RWPE1 (cell line): ENCODE data around the gene TRPV4.

Experiments
- CTCF ChIA-PET: fragments of 350-600 bp; sonication (Branson Sonifier 250); formaldehyde crosslinking; extraction: SDS; loops from one replicate; lab custom pipeline; 2021; lab: Yijun Ruan, JAX
- POLR2A ChIA-PET: fragments of 400-600 bp; formaldehyde crosslinking; extraction: SDS; loops from one replicate; lab custom pipeline; 2020; ENCODE audit warnings: antibody characterized with exemption; ENCODE audit not compliant: low non-redundant PET; lab: Yijun Ruan, JAX
- DNase-seq: peaks from one replicate; pipeline ENCODE4 v3.0.0; 2012; ENCODE audit warnings: low spot score
- H3K27ac ChIP-seq: fragments of 450-650 bp; 2 replicates; pipeline ENCODE4 v1.5.1; 2017
- CTCF ChIP-seq: fragments of 450-650 bp; conservative IDR thresholded peaks from 2 replicates; pipeline ENCODE4 v1.5.1; 2017; ENCODE audit warnings: low read depth, mild to moderate bottlenecking

The TRPV4 gene

GRCh38 chr12:109833307-109834189, at the start of gene TRPV4:
Gene TRPV4, minus strand, starts transcription at chr12:109833398. Its CDS starts 18,602 bp downstream, at chr12:109814796.
- POLR2A ChIA-PET: no interaction called here
- no peak for DNase-seq

GRCh38 chr12:109881752-109882151, 48.6 kb upstream of the TRPV4 start:
- CTCF ChIA-PET: interaction anchor here (0.5 to 1.1 kb wide), 4 partner anchors 24 to 1000 kb away, joined by 3 to 4 read pairs (median 4); no protein-coding TSS in a partner anchor
- DNase-seq: no peak
- no peak for TF ChIP-seq CTCF
- POLR2A ChIA-PET: no interaction called here
- H3K27ac ChIP-seq: no peak overlapping the region

More at GRCh38 chr12:109833307-109834189, at the start of gene TRPV4:
- no peak within 1 kb of the TSS for H3K27ac ChIP-seq
- no peak for TF ChIP-seq CTCF
- CTCF ChIA-PET: no interaction called here

- CTCF ChIA-PET: interaction anchor here (0.6 to 1.1 kb wide), 8 partner anchors 24 to 486 kb away, joined by 3 to 7 read pairs (median 4); no protein-coding TSS in a partner anchor
- POLR2A ChIA-PET: no interaction called here
- no peak for DNase-seq
- no peak for TF ChIP-seq CTCF
- peak overlapping the region; percentile 70 for H3K27ac ChIP-seq
These were observed 47.7 kb upstream of the TRPV4 start for GRCh38 chr12:109880938-109881337.

- ChIA-PET POLR2A (interaction anchor here (0.6 kb wide), 1 partner anchor 25 kb away, joined by 3 read pairs; no protein-coding TSS in a partner anchor), CTCF (interaction anchor here (0.6 to 1.1 kb wide), 6 partner anchors 23 to 485 kb away, joined by 3 to 7 read pairs (median 4); no protein-coding TSS in a partner anchor)
These were observed 47.1 kb upstream of the TRPV4 start, which contains the start of gene GLTP for GRCh38 chr12:109880043-109880931. Gene GLTP, minus strand, starts transcription at chr12:109880541. Its CDS starts 167 bp downstream, at chr12:109880374.

GRCh38 chr12:109879351-109880042, 46.3 kb upstream of the TRPV4 start:
- POLR2A ChIA-PET: interaction anchor here (0.6 kb wide), 1 partner anchor 24 kb away, joined by 3 read pairs; no protein-coding TSS in a partner anchor
- H3K27ac ChIP-seq: peak overlapping the region; percentile 70
- DNase-seq: no peak
- CTCF ChIA-PET: interaction anchor here (2.7 kb wide), 1 partner anchor 26 kb away, joined by 11 read pairs; no protein-coding TSS in a partner anchor
- TF ChIP-seq CTCF: no peak

More at GRCh38 chr12:109880043-109880931, 47.1 kb upstream of the TRPV4 start, which contains the start of gene GLTP:
- peak; percentile 94 for DNase-seq
- TF ChIP-seq CTCF: peak; percentile 91
- peak within 1 kb of the TSS; percentile 70 for H3K27ac ChIP-seq
